ENCODE results near the gene SPTBN1. TPM values are rescaled to one million over a fixed set of nuclear protein-coding genes. Genes with fewer than 3 reads are reported as not detected.

SPTBN1 gene
- total RNA-seq, 2 donors from 2014 or later = 179 to 194 TPM

- Mint-ChIP-seq H3K36me3 (ENCODE audit: low read depth) (no peaks in the 10 kb centered on the region), H3K27ac (peak overlapping the region; percentile 99), H3K4me1 (peaks cover 54% of the 10 kb centered on the region), H3K4me3 (peak overlapping the region; percentile 98), H3K9me3 (no peaks in the 10 kb centered on the region), H3K27me3 (ENCODE audit: insufficient read depth) (no peaks in the 10 kb centered on the region)
- TF ChIP-seq CTCF (conservative IDR thresholded peaks at IDR 0.05) = peak; percentile 42
- peaks cover 3% of the 10 kb centered on the region for H3K36me3 ChIP-seq (ENCODE audit: control insufficient read depth, insufficient read depth, low read length)
- H3K27me3 ChIP-seq (ENCODE audit: control insufficient read depth, insufficient read depth, low read length, poor library complexity, severe bottlenecking) = no peaks in the 10 kb centered on the region
- no peak overlapping the region for H3K27ac ChIP-seq (ENCODE audit: low read depth, low read length)
- peaks cover 4% of the 10 kb centered on the region for H3K4me1 ChIP-seq (ENCODE audit: control insufficient read depth, insufficient read depth, low read length)
- no peaks in the 10 kb centered on the region for H3K9me3 ChIP-seq (ENCODE audit: control insufficient read depth, low read length)
- H3K9ac ChIP-seq (ENCODE audit: extremely low read depth, low read length, poor library complexity, severe bottlenecking) = peak overlapping the region; percentile 96
- 0 to 3% methylated on average over 5 to 18 of the region's 19 CpGs for WGBS, 2 experiments (ENCODE audit: insufficient coverage in 1 of 2, insufficient read length in 1 of 2)
- peak overlapping the region; percentile 99 for H3K4me3 ChIP-seq (ENCODE audit: low read length)
- DNase-seq = peak; percentile 67
Observed at GRCh38 chr2:54560146-54560881, 104.2 kb downstream of the SPTBN1 start.

DNA sequence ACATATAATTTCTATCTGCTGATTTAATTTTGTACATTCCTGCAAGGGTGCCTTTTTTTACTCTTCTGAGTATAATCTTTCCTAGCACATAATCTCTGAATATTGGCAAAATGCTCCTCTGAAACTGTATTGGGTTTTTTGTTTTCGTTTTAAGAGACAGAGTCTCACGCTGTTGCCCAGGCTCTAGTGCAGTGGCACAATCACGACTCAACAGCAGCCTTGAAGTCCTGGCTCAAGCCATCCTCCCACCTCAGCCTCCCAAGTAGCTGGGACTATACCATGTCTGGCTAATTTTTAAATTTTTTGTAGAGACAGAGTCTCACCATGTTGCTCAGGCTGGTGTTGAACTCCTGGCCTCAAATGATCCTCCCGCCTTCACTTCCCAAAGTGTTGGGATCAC is 104.9 kb downstream of the SPTBN1 start:
- Mint-ChIP-seq H3K27ac (no peak overlapping the region), H3K9me3 (no peaks in the 10 kb centered on the region), H3K36me3 (ENCODE audit: low read depth) (peaks cover 1% of the 10 kb centered on the region), H3K27me3 (ENCODE audit: insufficient read depth) (no peaks in the 10 kb centered on the region), H3K4me1 (peaks cover 50% of the 10 kb centered on the region), H3K4me3 (peak overlapping the region; percentile 98)
- TF ChIP-seq CTCF (conservative IDR thresholded peaks at IDR 0.05) = no peak
- WGBS, 2 experiments (ENCODE audit: insufficient coverage in 1 of 2, insufficient read length in 1 of 2) = 58 to 81% methylated on average over 2 to 4 of the region's 4 CpGs
- Histone ChIP-seq H3K27ac (ENCODE audit: low read depth, low read length) (no peak overlapping the region), H3K4me3 (ENCODE audit: low read length) (peak overlapping the region; percentile 99), H3K9me3 (ENCODE audit: control insufficient read depth, low read length) (no peaks in the 10 kb centered on the region), H3K36me3 (ENCODE audit: control insufficient read depth, insufficient read depth, low read length) (peaks cover 7% of the 10 kb centered on the region), H3K9ac (ENCODE audit: extremely low read depth, low read length, poor library complexity, severe bottlenecking) (peak overlapping the region; percentile 96), H3K27me3 (ENCODE audit: control insufficient read depth, insufficient read depth, low read length, poor library complexity, severe bottlenecking) (no peaks in the 10 kb centered on the region), H3K4me1 (ENCODE audit: control insufficient read depth, insufficient read depth, low read length) (peaks cover 4% of the 10 kb centered on the region)
- no peak for DNase-seq

DNA sequence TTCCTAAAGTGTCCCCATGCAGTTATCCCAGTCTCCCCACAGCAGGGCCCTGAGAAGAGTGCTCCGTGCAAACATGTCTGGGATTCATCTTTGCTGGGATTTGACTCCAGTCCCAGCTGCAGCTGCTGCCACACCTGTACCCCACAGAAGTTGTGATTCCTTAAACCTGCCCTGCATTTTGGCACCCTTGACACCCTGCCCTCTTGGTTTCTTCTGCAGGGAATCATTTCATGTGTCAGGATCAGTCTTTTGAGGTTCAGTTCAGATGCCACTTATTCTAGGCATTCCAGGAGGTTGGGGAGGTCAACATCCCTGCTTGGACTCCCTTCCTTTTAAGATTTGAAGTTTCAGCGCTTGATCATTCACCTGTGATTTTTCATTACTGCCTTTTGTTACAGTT is 108.3 kb downstream of the SPTBN1 start:
- Histone ChIP-seq H3K4me3 (ENCODE audit: low read length) (no peak overlapping the region), H3K4me1 (ENCODE audit: control insufficient read depth, insufficient read depth, low read length) (peaks cover 5% of the 10 kb centered on the region), H3K9me3 (ENCODE audit: control insufficient read depth, low read length) (no peaks in the 10 kb centered on the region), H3K9ac (ENCODE audit: extremely low read depth, low read length, poor library complexity, severe bottlenecking) (no peak overlapping the region), H3K36me3 (ENCODE audit: control insufficient read depth, insufficient read depth, low read length) (peaks cover 8% of the 10 kb centered on the region), H3K27me3 (ENCODE audit: control insufficient read depth, insufficient read depth, low read length, poor library complexity, severe bottlenecking) (no peaks in the 10 kb centered on the region), H3K27ac (ENCODE audit: low read depth, low read length) (no peak overlapping the region)
- Mint-ChIP-seq H3K27me3 (ENCODE audit: insufficient read depth) (no peaks in the 10 kb centered on the region), H3K4me1 (peaks cover 40% of the 10 kb centered on the region), H3K4me3 (no peak overlapping the region), H3K27ac (peak overlapping the region; percentile 28), H3K9me3 (no peaks in the 10 kb centered on the region), H3K36me3 (ENCODE audit: low read depth) (peaks cover 6% of the 10 kb centered on the region)
- TF ChIP-seq CTCF (conservative IDR thresholded peaks at IDR 0.05) = no peak
- no peak for DNase-seq
- 78 to 91% methylated on average over 2 of the region's 2 CpGs for WGBS, 2 experiments (ENCODE audit: insufficient coverage in 1 of 2, insufficient read length in 1 of 2)

Data from endodermal cell (in vitro differentiated cells).